ENCODE results near the gene CENPV.

CENPV gene

GRCh38 chr17:16302856-16303255 lies 50.4 kb downstream of the CENPV start:
- H4K20me1 ChIP-seq (ENCODE audit: low read depth, low read length): no peaks in the 10 kb centered on the region
- no peak overlapping the region for H3K9ac ChIP-seq (ENCODE audit: low read length)
- no peaks in the 10 kb centered on the region for H3K9me3 ChIP-seq (ENCODE audit: insufficient read depth, low read length)
- no peak overlapping the region for H3K4me3 ChIP-seq (ENCODE audit: insufficient read depth, low read length, poor library complexity, severe bottlenecking)
- H3K36me3 ChIP-seq (ENCODE audit: low read length): no peaks in the 10 kb centered on the region
- no peak overlapping the region for H3K4me2 ChIP-seq (ENCODE audit: low read depth, low read length, poor library complexity, severe bottlenecking)
- H3K79me2 ChIP-seq (ENCODE audit: insufficient read depth, low read length): no peaks in the 10 kb centered on the region
- H3K27ac ChIP-seq (ENCODE audit: low read depth, low read length): no peak overlapping the region
- TF ChIP-seq EZH2phosphoT487 (conservative IDR thresholded peaks at IDR 0.05; ENCODE audit: low read length) (no peak), CTCF (IDR thresholded peaks at IDR 0.05; ENCODE audit: insufficient read depth, low read length, poor library complexity, severe bottlenecking) (no peak)
- H3F3A ChIP-seq (ENCODE audit: insufficient read depth): no peaks in the 10 kb centered on the region; the same call in 1 of the 2 replicates
- H2AFZ ChIP-seq (ENCODE audit: low read depth, low read length, severe bottlenecking): no peak overlapping the region
- H3K9me2 ChIP-seq (replicated peaks; ENCODE audit: insufficient read depth, low read length): no peaks in the 10 kb centered on the region
- no peaks in the 10 kb centered on the region for H3K27me3 ChIP-seq (ENCODE audit: low read length)

GRCh38 chr17:16301963-16302855 lies 51.1 kb downstream of the CENPV start:
- H4K20me1 ChIP-seq (ENCODE audit: low read depth, low read length): no peaks in the 10 kb centered on the region

GRCh38 chr17:16300554-16300953 lies 52.7 kb downstream of the CENPV start:
- no peaks in the 10 kb centered on the region for H3K27me3 ChIP-seq (ENCODE audit: low read length)
- no peaks in the 10 kb centered on the region for H4K20me1 ChIP-seq (ENCODE audit: low read depth, low read length)
- TF ChIP-seq EZH2phosphoT487 (conservative IDR thresholded peaks at IDR 0.05; ENCODE audit: low read length) (no peak), CTCF (IDR thresholded peaks at IDR 0.05; ENCODE audit: insufficient read depth, low read length, poor library complexity, severe bottlenecking) (no peak)
- no peak overlapping the region for H3K4me2 ChIP-seq (ENCODE audit: low read depth, low read length, poor library complexity, severe bottlenecking)
- H3F3A ChIP-seq (ENCODE audit: insufficient read depth): no peaks in the 10 kb centered on the region; the same call in 1 of the 2 replicates
- no peak overlapping the region for H3K4me3 ChIP-seq (ENCODE audit: insufficient read depth, low read length, poor library complexity, severe bottlenecking)
- no peak overlapping the region for H2AFZ ChIP-seq (ENCODE audit: low read depth, low read length, severe bottlenecking)
- no peak overlapping the region for H3K27ac ChIP-seq (ENCODE audit: low read depth, low read length)
- no peak overlapping the region for H3K9ac ChIP-seq (ENCODE audit: low read length)
- no peaks in the 10 kb centered on the region for H3K36me3 ChIP-seq (ENCODE audit: low read length)
- no peaks in the 10 kb centered on the region for H3K9me2 ChIP-seq (replicated peaks; ENCODE audit: insufficient read depth, low read length)
- H3K79me2 ChIP-seq (ENCODE audit: insufficient read depth, low read length): no peaks in the 10 kb centered on the region
- H3K9me3 ChIP-seq (ENCODE audit: insufficient read depth, low read length): no peaks in the 10 kb centered on the region

More at GRCh38 chr17:16301963-16302855, 51.1 kb downstream of the CENPV start:
- Histone ChIP-seq H3K9me2 (replicated peaks; ENCODE audit: insufficient read depth, low read length) (no peaks in the 10 kb centered on the region), H3K9me3 (ENCODE audit: insufficient read depth, low read length) (no peaks in the 10 kb centered on the region), H3K4me3 (ENCODE audit: insufficient read depth, low read length, poor library complexity, severe bottlenecking) (no peak overlapping the region), H2AFZ (ENCODE audit: low read depth, low read length, severe bottlenecking) (no peak overlapping the region), H3K27ac (ENCODE audit: low read depth, low read length) (no peak overlapping the region), H3K4me2 (ENCODE audit: low read depth, low read length, poor library complexity, severe bottlenecking) (no peak overlapping the region), H3K36me3 (ENCODE audit: low read length) (no peaks in the 10 kb centered on the region), H3K79me2 (ENCODE audit: insufficient read depth, low read length) (no peaks in the 10 kb centered on the region), H3K27me3 (ENCODE audit: low read length) (no peaks in the 10 kb centered on the region), H3F3A (ENCODE audit: insufficient read depth) (no peaks in the 10 kb centered on the region; the same call in 1 of the 2 replicates), H3K9ac (ENCODE audit: low read length) (no peak overlapping the region)
- no peak for TF ChIP-seq CTCF (IDR thresholded peaks at IDR 0.05; ENCODE audit: insufficient read depth, low read length, poor library complexity, severe bottlenecking)
- no peak for TF ChIP-seq EZH2phosphoT487 (conservative IDR thresholded peaks at IDR 0.05; ENCODE audit: low read length)

Measured in SU-DHL-6 (cell line).